Hematopoietic multipotent progenitor cell treated with erythropoietin and hydrocortisone succinate and interleukin-3 and kit ligand, for 17 days (in vitro differentiated cells): ENCODE results near the gene EEF2K.
A peak's percentile ranks its signal among the peaks of the same experiment; 100 is the strongest.
"Not testable (repeated sequence)": the region's sequence is repeated elsewhere in the genome, so short reads cannot be mapped to it uniquely, and the experiment has no call there.

Experiments used
- DNase-seq: peaks from one replicate; pipeline ENCODE4 v3.0.0-alpha.2; 2015; ENCODE audit warnings: low spot score

Gene EEF2K

DNA sequence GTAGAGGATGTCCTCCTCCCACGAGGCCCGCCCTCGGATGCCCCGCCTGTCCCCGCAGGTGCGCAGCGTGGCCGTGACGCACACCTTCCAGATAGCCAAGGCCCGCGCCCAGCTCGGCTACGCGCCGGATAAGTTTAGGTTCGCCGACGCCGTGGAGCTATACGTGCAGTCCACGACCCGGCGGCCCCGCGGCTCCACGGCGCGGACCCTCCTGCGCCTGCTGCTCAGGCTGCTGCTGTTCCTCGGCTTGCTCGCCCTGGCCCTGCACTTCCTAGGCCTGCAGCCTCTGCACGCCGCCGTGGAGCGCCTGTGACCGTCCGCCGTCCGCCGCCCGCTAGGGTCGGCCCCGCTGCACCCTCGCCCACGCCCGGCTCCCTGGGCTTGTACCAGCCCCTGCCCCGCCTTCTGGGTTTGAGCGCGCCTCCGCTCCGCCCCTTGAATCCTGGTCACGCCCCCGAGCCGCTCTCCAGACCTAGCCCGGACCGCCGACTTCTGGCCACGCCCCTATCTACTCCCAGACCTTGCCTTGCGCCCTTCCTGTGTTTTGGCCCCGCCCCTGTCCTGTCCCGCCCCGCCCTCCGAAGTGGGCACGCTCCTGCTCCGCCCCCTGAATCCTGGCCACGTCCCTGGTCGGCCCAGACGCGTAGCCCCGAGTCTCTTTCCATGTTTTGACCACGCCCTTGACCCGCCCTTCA, 15.8 kb upstream of the EEF2K start:
- peak; percentile 85 for DNase-seq

DNA sequence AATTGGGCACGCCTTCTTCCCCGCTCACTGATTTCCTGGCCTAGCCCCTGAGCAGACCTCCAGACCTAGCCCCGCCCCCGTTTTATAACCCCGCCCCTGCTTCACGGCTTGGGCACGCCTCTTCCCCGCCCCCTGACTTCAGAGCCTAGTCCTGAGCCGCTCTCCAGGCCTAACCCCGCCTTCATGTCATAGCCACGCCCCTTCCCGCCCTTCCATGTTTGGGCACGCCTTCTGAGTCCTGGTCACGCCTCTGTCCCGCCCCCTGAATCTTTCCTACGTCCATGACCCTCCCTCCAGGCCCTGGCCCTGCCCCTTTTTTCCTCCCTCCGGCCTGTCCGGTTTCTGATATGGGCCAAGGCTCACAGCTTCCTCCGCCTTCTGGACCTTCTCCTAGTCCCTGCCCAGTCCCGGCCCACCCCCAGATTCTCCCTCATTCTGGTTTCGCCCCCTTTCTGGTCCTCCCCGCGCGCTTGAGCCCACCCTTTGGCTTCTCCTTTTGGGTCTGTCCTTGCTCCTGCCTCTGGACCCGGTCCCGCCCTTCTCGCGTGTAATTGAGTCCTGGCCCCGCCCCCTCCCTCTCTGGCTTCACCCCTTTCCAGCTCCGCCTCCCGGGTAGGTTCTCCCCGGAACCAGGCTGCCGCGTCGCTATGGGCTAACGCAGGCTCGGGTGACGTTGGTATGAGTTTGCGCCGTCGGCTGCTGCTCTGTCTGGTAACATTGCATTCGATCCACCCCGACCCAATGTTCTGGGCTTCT, 15.1 kb upstream of the EEF2K start:
- peak; percentile 100 for DNase-seq

DNA sequence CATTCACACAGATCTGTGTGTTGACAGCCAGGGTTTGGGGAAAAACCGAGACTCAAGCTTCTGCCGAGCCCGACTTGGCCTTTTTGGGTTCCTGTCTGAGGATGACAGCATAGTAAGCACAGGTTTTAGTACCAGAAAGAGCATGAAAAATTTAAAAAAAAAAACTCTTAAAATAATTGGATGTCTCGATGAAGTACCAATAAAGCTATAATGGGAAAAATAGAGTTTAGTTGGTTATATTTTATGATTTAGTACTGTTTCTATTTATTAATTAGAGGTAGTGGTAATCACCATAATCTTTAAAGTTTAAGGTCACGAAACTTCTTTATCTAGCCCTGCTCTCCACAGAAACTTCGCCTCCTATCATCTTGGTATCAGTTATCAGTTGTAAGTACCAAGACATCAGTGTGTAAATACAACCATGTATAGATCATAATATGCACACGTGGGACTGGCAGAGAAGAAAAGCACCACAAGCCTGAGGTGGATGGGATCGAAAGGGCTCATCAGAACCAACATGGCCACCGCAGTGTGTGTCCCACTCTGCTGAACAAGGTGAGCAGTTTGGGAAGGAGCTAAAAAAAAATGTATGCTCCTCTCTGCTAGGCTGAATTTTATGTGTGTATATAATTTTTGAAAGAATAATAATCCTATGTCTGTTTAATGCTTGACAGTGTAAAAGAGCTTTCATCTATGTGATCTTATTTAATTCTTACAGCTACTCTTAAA, 14.4 kb upstream of the EEF2K start:
- DNase-seq, result peak; percentile 73

DNA sequence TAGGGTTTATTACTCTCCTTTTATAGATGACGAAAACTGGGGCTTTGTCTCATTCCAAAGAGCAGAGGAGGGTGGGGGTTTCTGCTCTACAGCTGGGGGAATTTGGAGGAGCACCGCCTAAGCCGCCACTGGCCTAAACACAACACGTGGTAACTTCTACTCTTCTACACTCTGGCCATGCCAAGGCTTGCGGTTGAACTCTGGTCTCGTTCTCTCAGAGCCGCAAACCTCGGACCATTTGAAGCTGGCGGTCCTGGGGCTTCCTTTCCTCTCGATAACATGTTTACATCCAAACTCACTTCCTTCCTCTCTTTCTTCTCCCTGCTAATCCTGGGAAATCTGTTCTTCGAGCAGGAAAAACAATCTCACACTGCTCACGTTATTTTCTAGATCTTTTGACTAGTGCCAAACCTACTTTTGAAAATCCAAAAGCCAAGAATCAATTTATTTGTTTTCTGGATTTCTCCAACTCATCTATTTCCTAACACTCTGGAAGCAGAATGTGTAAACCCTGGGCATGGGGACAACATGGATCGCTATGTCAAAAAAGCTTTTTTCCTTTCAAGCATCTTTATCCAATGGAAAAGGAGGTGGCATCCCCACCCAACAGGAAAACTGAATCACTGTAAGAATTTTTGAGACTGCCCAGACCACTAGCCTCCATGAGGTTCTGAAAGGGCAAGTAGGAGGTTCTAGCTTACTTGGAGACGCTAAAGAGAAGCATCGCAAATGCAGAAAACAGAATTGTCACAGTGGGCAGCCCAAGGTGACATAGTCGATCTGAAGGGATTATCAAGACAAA, 13.6 kb upstream of the EEF2K start:
- DNase-seq, result peak; percentile 75

DNA sequence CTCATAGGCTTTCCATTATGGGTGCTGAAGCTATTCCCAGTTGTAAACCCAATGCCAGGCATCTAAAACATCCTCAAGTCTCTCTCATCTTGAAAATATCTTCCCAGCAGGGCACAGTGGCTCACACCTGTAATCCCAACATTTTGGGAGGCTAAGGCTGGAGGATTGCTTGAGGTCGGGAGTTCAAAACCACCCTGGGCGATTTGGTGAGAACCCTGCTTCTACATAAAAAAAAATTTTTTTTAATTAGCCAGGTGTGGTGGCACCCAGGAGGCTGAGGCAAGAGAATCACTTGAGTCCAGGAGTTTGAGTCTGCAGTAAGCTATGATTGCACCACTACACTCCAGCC, 13.0 kb upstream of the EEF2K start:
- DNase-seq, result no peak

DNA sequence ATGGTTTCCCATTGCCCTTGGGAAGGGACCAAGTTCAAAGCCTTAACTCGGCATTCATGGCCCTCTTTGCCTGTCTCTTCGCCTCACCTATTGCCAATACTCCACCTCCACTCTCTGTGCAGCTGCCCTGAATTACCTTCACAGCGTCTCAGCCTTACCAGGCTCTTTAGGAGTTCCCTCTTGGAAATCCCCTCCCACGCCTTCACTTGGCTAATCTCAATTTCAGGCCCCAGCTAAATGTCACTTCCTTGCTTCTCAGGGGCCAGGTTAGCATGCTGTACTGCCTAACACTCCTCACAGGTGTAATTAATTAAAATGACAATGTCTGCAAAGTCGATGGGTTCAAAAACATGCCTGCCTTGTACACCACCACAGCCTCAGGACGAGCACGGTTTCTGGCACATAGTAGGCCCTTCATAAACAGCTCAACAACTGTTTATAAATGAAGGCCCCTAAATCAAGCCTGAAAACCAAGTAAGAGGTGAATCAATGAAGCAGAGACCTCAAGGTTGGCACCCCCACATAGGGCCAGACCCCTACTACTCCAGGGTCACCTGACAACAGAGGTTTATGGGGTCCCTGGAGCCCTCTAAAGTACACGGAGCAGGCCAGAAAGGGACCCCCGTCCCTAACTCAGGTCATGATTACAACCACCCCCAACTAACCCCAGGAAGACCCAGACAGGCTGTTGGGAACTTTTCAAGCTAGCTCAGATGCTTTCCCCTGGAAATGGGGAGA, 11.2 kb upstream of the EEF2K start:
- DNase-seq, result no peak

DNA sequence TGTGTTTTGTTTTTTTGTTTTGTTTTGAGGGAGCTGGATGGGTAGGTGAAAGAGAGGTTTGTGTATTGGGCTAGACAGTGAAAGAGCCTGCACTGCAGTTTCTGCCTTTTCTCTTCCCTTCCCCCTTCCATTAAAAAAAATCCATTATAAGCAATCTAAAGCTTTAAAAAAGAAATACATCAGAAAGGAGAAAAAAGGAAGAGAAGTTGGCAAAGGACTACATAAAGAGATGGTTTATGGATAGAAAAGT, 10.7 kb upstream of the EEF2K start:
- DNase-seq, result no peak

DNA sequence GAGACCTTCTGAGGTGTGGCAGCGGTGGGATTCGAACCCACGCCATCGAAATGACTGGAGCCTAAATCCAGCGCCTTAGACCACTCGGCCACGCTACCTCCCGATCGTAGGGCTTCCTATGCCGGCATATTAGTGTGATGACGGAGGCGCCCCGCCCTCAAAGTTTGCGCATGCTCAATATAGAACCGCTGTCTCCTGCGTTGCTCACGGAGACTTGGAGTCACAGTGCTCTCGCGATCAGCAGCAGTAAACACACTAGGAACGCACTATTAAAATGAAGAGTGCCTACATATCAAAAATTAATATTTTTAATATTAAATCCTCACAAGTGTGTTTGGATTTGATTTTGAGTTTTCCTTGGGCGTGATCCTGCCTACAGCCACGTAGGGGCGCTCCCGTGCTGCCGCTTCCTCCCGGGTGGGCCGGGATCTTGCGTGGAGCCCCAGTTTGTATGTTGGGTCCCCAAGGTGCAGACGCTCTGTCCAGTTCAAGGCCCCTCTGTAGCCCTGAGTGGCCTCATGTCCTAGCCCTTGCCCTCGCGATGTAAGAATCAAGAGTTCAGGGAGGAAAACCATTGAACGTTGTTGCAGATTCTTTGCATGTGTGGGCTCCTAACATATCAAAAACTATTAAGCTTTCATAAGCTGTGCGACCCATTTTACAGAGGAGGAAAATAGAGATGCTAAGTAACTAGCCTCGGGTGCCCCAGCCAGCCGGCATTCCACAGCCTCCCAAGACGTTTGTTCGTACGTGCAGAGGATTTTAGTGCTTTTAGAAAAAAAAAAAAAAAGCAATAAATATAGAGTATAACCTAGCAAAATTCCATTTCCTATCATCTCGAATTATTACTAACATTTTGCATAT, 10.2 kb upstream of the EEF2K start:
- DNase-seq, result peak; percentile 97

DNA sequence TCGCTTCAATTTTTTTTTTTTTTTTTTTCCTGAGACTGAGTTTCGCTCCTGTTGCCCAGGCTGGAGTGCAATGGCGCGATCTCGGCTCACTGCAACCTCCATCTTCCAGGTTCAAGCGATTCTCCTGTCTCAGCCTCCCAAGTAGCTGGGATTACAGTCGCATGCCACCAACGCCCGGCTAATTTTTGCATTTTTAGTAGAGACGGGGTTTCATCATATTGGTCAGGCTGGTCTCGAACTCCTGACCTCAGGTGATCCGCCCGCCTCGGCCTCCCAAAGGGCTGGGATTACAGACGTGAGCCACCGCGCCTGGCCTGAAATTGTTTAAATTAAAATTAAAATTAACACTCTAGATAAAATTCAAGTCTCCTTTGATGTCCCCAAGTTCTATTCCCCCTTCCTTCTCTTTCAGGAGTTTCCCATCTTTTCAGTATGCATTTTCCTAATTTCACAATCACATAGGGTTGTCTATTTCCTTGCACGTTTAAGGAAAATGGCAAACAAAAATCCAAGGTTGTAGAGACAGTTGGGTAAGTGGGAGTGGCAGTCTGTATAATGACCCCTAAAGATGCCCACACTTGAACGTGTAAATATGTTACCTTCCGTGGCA, 9.4 kb upstream of the EEF2K start:
- not testable (repeated sequence) for DNase-seq

DNA sequence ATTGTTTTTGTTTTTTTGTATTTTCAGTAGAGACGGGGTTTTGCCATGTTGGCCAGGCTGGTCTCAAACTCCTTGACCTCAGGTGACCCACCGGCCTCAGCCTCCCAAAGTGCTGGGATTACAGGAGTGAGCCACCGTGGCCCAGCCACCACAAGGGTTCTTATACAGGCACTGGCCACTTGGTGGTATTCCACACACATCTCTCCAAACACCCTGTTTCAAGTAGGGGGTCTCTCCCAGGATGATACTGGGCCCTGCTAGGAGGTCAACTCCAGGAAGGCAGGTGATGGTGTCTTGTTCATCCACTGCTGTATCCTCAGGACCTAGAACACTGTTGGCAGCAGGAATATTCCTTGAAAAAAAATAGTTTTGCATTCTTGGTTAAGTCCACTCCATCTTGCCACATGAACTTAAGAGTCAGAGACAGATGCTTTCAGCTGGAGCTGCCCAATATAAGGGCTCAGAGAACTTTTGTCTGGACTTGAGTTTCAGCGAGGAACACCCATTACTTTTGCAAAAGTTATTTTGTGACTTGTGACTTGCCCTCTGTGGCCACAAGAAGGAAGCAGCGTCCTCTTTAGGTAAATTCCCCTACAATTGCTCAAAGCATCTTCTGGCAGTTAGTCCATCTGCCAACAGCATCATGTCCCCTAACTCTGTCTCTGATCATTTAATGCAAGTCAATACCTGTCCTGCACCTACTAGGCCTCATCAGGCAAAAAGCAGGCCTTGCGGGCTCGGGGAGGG, 7.4 kb upstream of the EEF2K start:
- DNase-seq, result no peak

DNA sequence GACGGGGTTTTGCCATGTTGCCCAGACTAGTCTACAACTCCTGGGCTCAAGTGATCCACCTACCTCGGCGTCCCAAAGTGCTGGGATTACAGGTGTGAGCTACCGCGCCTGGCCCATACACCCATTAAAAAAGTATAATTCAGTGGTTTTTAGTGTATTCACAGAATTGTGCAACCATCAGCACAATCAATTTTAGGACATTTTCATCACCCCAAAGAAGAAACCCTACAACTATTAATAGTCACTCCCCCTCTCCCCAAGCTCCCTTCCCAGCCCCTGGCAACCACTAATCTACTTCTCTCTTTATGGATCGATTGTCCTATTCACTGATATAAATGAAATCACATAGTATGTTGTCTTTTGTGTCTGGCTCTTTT, 3.8 kb upstream of the EEF2K start:
- no peak for DNase-seq

DNA sequence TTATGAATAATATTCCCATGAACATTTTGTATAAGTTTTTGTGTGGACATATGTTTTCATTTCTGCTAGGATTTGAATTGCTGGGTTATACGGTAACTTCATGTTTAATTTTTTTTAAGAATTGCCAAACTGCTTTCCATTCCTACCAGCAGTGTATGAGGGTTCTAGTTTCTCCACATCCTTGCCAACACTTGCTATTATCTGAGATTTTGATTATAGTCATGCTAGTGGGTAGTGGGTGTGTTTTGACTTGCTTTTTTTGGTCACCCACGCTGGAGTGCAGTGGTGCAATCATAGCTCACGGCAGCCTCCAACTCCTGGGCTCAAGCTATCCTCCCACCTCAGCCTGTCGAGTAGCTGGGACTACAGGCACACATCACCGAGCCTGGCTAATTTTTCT, 3.0 kb upstream of the EEF2K start:
- no peak for DNase-seq

DNA sequence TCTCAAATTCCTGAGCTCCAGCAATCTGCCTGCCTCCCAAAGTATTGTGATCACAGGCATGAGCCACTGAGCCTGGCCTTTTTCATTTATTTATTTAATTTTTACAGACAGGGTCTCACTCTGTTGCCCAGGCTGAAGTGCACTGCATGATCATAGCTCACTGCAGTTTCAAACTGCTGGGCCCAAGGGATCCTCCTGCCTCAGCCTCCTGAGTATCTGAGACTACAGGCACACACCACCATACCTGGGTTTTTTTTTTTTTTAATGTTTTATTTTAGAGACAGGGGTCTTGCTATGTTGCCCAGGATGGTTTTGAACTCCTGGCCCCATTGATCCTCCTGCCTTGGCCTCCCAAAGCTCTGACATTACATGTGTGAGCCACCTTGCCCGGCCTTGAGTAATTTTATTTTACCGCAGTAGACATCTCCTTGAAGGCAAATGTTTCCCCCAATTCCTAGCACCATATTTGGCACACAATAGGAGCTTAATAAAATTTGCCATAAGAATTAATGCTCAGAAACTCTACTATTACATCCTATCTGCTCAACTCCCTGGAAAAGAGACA, 1.9 kb upstream of the EEF2K start:
- no peak for DNase-seq

DNA sequence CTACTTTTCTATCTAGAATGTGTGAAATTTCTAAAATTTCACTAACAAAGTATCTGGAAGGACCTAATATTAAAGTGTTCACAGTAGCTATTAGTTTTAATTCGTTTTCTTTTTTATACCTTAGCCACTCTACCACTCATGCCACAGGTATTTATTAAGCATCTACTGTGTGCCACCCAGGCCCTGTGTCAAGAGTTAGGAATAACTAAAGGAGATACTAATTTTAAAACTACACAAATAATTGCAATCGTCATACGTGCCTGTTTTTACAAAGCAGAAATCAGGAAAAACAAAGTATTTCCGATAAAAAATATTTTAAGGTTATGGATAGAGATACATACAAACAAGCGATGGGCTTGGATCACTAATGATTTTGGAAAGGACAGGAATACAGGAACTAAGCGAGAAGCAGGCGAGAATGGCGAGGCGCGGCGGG, 483 bp upstream of the EEF2K start:
- no peak for DNase-seq

DNA sequence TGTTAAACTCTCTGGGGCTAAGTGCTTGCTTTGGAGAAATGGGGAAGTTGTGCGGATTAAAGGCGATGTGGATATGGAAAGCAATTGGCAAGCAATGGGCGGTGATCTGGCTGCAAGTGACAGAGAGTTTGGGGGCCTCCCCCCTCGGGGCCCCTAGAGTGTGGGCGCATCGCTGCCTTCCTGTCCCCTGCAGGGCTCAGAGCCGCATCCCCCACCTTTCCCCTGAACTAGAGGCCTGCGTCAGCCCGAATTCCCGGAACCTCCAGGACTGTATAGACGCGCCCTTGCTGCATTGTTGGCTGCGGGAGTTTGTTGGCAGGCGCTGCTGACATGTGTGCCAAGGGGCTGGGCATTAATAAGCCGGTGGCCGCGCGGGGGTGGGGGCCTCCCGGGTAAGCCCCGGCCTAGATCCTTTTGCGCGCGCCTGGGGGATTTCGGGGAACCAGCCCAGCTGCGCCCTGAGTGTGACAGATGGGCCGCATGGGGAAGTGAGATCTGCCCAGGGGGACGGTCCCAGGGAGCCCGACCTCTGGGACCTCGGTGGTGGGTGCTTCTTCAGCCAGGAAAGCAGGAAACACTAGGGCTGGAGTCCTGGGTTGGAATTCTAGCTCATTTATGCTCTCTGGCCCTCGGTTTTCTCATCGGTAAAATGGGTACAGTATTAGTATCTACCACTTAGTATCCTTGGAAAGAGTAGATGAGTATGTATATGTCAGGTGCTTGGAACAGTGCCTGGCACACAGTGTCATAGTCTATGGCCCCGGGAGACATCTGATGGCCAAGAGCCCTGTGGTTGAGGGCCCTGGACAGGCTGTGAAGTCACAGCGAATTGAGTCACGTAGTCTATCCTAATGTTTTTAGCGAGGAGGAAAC, 1.0 kb downstream of the EEF2K start:
- peak; percentile 21 for DNase-seq

DNA sequence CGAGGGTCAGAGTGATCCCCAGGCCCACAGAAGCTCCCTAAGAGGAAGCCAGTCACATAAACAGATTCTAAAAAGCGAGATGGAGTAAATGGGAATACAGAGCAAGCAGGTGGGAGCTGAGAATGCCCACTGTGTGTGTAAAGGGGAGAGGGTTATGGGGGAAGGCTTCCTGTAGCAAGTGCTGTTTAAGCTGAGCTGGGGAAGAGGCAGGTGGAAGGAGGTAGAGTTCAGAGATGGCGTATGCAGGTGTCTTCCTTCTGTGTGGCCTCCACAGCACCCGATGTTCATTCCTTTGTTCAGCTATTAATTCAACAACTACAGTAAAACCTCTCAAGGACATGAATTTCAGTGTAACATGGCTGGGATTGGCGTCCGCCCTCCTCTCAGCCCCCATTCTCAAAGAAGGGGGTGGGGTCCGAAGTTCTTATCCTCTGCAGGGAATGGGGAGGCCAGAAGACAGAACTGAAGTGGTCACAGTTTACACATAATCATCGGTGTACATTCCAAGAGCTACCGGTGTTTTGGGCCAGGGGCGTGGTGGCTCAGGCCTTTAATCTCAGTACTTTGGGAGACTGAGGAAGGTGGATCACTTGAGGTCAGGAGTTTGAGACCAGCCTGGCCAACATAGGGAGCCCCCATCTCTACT, 1.8 kb downstream of the EEF2K start:
- DNase-seq, result no peak

DNA sequence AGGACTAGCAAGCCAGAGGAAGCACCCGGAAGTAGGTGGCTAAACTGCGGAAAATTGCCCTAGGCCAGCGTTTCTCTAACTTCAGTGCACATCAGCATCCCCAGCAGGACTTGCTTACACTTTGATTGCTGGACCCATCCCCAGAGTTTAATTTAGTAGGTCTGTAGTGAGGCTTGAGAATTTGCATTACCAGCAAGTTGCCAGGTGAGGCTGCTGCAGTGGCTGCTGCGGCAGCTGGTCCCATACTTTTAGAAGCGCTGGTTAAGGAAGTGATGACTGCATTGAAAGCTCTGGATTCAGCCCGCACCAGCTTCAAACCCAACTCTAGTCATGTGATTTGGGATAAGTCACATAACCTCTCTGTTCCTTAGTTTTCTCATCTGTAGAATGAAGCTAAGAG, 4.2 kb downstream of the EEF2K start:
- no peak for DNase-seq

DNA sequence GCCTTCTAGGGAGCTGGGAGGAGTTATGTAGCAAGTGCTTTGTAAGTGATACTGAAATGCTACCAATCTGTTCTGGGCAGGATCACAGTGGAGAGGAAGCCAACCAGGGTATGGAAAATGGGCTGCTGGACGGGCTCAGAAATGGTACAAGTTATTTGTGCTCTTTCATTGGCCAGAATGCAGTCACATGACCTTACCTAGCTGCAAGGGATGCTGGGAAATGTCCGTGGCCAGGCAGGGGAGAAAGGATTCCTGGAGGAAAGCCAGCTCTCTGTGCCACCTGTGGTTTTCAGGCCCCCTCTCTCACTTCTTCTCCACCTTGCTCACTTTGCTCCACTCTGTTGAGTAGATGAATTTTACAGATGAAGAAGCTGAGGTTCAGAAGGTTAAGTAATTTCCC, 4.8 kb downstream of the EEF2K start:
- DNase-seq, result no peak
